Adipocyte (in vitro differentiated cells): Measurements from ENCODE around the gene DENND1A.

Experiments used
- DNase-seq: peaks from one replicate; pipeline ENCODE4 v3.0.0-alpha.2; 2015; ENCODE audit warnings: low read depth
- H3K27me3 ChIP-seq: replicated peaks from 2 replicates; pipeline ENCODE4 v1.7.0; 2013; ENCODE audit warnings: mild to moderate bottlenecking, low read length, moderate library complexity; ENCODE audit not compliant: control insufficient read depth, insufficient read depth
- H3K36me3 ChIP-seq: 2 replicates; pipeline ENCODE4 v1.7.0; 2013; ENCODE audit warnings: low read length, mild to moderate bottlenecking, moderate library complexity; ENCODE audit not compliant: control insufficient read depth, insufficient read depth, severe bottlenecking
- H3K4me1 ChIP-seq: 2 replicates; pipeline ENCODE4 v1.7.0; 2013; ENCODE audit warnings: mild to moderate bottlenecking, low read length, moderate library complexity; ENCODE audit not compliant: control insufficient read depth, insufficient read depth
- H3K4me3 ChIP-seq: 2 replicates; pipeline ENCODE4 v1.7.0; 2013; ENCODE audit warnings: mild to moderate bottlenecking, low read length, moderate library complexity
- H3K9ac ChIP-seq: 2 replicates; pipeline ENCODE4 v1.7.0; 2013; ENCODE audit warnings: mild to moderate bottlenecking, low read length, moderate library complexity
- H3K9me3 ChIP-seq: 2 replicates; pipeline ENCODE4 v1.7.0; 2013; ENCODE audit warnings: mild to moderate bottlenecking, low read length, moderate library complexity; ENCODE audit not compliant: control insufficient read depth

The DENND1A gene

DNA sequence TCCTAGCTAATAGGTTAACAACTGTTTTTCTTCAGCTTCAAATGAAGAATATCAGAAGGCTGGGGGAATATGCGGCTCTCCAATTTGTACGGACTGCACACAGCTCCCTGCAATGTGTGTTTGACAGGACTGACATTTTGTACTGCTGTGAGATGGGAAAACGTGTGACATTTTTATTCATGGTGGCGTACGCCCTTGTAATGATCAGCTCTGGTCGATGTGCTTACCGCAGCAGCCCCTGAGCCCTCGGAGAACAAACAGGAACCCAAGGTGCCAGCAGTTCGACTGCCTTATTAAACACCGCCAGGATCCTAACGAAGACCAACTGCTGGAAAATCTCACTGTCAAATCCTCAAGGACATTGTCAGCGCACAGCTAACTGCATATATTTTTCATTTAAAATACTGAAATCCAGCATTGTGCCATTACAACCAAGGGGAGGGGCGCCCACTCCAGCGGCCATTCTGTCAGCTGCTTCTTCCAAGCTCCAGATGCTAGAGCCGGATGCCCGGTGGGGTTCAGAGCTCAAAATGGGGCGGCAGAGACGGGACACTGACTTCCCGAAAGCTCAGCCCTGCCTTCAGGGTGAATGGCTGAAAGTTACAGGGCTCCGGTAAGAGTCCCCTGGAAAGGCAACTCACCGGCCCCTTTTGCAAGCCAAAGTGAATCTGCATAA is 507.2 kb downstream of the DENND1A start:
- H3K4me1 ChIP-seq = no peaks in the 10 kb centered on the region
- no peak for DNase-seq
- no peaks in the 10 kb centered on the region for H3K27me3 ChIP-seq
- peaks cover 18% of the 10 kb centered on the region for H3K36me3 ChIP-seq
- no peak overlapping the region for H3K9ac ChIP-seq
- H3K9me3 ChIP-seq = no peaks in the 10 kb centered on the region
- H3K4me3 ChIP-seq = no peak overlapping the region

DNA sequence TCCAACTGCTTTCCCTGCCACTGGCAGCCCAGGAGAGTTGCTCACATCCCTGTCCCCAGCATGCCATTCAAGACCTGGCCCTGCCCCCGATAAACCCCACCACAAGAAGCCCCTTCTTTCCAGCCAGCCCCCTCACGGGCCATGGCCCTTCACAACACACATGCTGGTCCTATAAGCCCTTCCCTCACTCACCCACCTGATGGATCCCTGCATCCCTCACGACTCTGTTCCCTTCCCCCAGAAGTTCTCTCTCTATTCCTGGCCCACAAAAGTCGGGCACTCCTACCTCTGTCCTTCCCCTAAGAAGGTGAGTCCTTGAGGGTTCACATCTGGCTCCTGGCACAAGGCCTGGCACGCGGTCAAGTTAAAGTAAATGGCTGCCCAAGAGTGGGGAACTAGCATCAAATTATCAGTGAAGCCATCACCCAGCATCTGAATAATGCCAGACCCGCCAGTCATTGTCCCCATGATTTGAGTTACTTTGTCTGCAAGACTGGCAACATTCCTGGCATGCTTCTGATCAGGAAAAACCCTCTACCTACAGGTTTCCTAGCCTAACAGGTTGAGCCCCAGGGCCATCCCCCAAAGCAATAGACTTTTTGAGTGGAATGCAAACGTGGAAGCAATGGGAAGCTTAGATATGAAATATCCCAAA is 508.0 kb downstream of the DENND1A start:
- no peaks in the 10 kb centered on the region for H3K27me3 ChIP-seq
- no peaks in the 10 kb centered on the region for H3K4me1 ChIP-seq
- no peak for DNase-seq
- no peaks in the 10 kb centered on the region for H3K9me3 ChIP-seq
- no peak overlapping the region for H3K4me3 ChIP-seq
- H3K9ac ChIP-seq = no peak overlapping the region
- H3K36me3 ChIP-seq = peaks cover 13% of the 10 kb centered on the region

DNA sequence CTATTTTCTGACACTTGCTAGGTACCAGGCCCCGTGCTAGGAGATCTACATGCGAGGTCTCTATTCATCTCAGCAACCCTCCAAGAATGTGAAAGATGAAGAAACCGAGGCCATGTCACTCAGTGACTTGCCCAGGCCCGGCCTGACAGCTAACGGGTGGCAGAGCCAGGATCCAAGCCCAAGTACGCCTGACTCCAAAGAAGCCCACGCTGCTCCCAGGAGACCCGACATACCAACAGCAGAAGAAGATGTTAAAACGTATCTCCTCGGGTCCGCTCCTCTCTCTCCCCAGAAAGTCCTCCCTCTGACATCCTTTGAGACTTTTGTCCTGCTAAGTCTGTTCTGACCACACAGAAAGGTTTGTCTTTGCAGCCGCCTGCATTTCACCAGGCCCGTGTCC is 508.7 kb downstream of the DENND1A start:
- no peak for DNase-seq
- Histone ChIP-seq H3K9ac (no peak overlapping the region), H3K36me3 (peaks cover 7% of the 10 kb centered on the region), H3K4me3 (no peak overlapping the region), H3K4me1 (no peaks in the 10 kb centered on the region), H3K27me3 (no peaks in the 10 kb centered on the region), H3K9me3 (no peaks in the 10 kb centered on the region)

DNA sequence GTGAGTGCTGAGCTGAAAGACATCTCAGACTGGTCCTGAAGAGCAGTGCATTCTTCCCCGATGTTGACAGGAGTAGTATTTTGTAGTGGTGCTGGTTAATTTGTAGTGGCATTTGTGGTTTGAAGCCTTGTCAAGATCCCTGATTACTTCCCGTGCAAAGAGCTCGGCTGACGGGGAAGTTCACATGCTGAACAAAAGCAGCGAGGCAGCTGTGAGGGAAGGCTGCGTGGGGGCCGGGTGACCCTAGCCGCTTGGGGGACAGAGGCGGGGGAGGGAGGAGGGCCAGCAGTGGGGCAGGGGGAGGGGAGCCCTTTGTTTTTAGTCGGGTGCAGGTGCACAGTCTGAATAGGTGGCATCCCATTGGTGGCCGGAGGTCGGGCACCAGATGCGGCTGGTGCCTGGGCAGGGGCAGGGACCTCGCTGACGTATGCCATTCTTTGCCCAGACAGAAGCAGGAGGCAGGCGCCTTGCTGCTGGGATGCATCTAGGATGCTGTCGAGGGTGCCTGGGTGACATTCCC is 509.3 kb downstream of the DENND1A start:
- DNase-seq = no peak
- Histone ChIP-seq H3K27me3 (no peaks in the 10 kb centered on the region), H3K4me1 (no peaks in the 10 kb centered on the region), H3K9me3 (no peaks in the 10 kb centered on the region), H3K9ac (no peak overlapping the region), H3K4me3 (no peak overlapping the region), H3K36me3 (peaks cover 7% of the 10 kb centered on the region)

DNA sequence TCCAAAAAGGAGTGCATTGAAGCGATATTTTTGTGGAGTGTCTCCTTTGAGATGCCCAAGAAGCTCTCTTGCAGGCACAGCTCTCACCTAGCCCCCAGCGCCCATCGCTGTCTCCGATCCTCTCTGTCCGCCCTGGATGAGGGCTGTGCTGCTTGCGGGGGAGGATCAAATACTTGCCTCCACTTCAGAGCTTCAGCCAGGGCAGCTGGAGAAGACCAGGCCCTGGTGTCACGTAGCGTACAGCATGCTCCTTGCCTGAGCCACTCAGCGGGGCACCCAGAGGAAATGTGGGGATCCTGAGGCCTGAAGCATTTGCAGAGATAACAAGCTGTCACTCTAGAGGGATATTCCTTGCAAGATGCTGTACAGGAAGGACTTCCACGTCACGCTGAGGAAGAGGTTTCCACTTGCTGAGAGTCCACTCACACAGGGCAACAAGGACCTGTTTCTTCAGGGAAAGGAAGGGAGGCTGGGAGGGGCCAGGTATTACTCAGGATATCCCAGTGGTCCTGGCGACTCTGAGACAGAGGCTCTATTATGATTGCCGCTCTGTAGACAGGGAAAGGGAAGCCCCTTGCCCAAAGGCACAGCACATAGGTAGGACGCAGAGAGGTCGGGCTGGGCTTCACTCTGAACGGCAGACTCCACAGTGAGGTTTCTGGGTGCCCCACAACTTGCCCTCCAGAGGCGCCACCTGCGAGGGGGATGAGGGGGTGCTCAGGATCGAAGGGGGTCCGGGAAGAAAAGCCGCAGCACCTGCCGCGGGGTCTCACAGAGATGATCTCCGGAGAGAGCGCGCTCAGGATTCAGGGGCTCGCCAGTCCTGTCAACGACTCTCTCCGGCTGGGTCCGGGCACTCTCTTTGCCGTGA is 510.0 kb downstream of the DENND1A start:
- no peak overlapping the region for H3K9ac ChIP-seq

DNA sequence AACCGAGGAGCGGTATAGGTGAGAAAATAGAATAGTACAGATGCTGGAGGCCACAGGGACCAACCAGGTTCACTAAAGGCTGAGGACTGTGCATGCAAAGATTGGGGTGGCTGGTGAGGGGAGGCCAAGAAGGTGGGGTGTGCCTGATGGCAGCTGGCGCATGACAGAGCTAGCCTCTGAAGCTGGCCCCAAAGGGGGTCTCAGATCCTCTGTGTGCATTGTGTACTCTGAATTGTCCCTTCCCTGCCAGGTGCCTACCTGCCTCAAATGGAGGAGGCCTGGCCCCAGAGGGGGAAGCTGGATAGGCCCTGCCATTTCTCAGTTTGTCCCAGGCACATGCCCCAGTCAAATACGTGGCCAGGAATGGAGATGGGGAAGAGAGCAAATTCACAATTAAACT is 510.8 kb downstream of the DENND1A start:
- H3K9ac ChIP-seq = no peak overlapping the region
- DNase-seq = no peak
- no peaks in the 10 kb centered on the region for H3K4me1 ChIP-seq
- no peaks in the 10 kb centered on the region for H3K27me3 ChIP-seq
- no peaks in the 10 kb centered on the region for H3K9me3 ChIP-seq
- H3K4me3 ChIP-seq = no peak overlapping the region
- H3K36me3 ChIP-seq = peaks cover 7% of the 10 kb centered on the region

More for the DNA sequence above, 510.0 kb downstream of the DENND1A start:
- no peak overlapping the region for H3K4me3 ChIP-seq
- H3K4me1 ChIP-seq = no peaks in the 10 kb centered on the region
- H3K9me3 ChIP-seq = no peaks in the 10 kb centered on the region
- DNase-seq = no peak
- peaks cover 7% of the 10 kb centered on the region for H3K36me3 ChIP-seq
- H3K27me3 ChIP-seq = no peaks in the 10 kb centered on the region

DNA sequence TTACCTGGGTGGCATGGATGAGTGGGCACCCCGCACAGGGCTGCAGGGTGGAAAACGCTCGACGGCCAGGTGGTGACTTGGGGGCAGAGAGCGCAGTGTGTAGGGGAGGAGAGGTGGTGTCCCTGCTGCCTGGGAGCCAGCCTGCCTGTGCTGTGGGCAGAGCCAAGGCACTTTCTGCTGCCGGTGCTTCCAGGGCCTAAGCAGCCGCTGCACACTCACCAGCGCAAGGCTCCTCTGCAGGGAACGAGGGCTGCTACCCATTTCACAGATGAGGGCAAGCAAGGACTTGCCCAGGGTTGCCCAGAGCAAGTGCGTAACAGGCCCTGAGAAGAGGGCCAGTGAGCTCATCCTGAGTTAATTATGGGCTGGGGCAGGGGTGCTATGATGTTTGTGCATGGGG is 511.4 kb downstream of the DENND1A start:
- Histone ChIP-seq H3K4me3 (no peak overlapping the region), H3K4me1 (no peaks in the 10 kb centered on the region)

DNA sequence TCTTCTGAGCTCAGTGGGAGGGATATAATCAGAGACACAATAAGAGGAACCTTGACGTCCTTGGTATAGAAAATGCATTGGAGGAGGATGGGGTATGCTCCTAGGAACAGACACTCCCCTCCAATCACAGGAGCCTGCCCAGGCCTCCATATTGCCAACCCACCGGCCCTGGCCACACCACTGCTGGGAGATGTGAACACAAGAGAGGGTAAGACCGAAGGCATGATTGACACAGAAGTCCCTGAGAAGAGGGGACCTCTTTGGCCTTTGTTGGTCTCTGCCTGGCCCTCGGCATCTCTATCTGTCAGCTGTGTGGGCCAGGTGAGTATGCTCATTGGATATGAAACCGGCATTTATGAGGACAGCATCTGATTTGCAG is 511.9 kb downstream of the DENND1A start:
- no peak for DNase-seq
- no peaks in the 10 kb centered on the region for H3K27me3 ChIP-seq

More for the DNA sequence above, 511.4 kb downstream of the DENND1A start:
- Histone ChIP-seq H3K27me3 (no peaks in the 10 kb centered on the region), H3K9me3 (no peaks in the 10 kb centered on the region), H3K9ac (no peak overlapping the region), H3K36me3 (peaks cover 7% of the 10 kb centered on the region)
- no peak for DNase-seq

DNA sequence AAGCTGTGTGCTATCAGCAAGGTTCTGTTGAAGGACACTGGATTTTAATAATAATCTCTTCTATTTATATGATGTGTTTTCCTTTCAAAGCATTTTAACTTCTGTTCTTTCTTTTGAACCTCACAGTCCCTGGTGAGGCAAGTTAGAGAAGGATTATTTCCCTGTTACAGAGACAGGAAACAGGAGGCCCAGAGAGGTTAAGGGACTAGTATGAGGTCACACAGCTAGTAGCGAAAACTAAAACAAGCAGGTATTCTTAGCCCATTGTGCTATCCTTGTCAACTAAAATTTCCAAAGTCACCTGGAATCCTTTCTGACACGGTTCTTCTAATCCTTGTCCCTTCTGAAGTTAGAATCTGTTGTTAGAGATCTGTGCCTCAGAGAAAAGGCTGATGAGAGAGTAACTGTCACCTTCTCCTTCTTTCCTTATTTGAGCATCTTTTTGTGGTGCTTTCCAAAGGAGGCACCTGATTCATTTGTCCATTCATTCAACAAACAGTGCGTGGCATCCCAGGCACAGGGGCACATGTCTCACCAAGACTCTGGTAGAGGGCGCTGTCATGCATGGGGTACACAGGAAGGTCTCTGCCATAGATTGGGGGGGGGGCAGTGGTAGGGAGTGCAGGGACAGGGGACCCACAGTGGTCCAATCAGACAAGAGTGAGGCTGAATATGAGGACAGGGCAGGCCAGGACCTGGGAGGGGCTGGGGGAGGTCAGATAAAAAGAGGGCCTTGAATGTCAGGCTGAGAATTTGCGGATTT is 512.5 kb downstream of the DENND1A start:
- Histone ChIP-seq H3K9ac (no peak overlapping the region), H3K4me1 (no peaks in the 10 kb centered on the region), H3K4me3 (no peak overlapping the region), H3K36me3 (peaks cover 7% of the 10 kb centered on the region), H3K9me3 (no peaks in the 10 kb centered on the region), H3K27me3 (no peaks in the 10 kb centered on the region)
- DNase-seq = no peak

More for the DNA sequence above, 511.9 kb downstream of the DENND1A start:
- H3K4me3 ChIP-seq = no peak overlapping the region
- H3K4me1 ChIP-seq = no peaks in the 10 kb centered on the region
- H3K9ac ChIP-seq = no peak overlapping the region
- H3K9me3 ChIP-seq = no peaks in the 10 kb centered on the region
- peaks cover 7% of the 10 kb centered on the region for H3K36me3 ChIP-seq

DNA sequence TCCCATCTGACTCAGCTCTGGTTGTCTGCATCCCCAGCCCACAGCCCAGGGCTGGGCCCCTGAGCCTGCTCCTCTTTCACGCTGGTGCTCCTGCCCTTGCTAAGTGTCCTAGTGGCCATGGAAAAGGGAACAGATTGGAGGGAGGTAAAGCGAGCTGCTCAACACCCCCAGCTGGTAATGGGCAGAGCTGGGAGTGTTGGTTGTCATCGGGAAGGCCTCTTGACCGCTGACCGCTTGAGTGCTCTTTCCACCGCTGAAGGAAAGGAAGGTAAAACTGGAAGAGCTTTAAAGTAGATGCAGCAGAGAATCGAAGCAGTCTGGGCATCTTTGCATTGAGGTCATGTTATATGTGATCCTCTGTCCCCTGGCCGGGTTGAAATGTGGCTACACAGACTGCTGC is 513.8 kb downstream of the DENND1A start:
- Histone ChIP-seq H3K9ac (no peak overlapping the region), H3K27me3 (no peaks in the 10 kb centered on the region), H3K9me3 (no peaks in the 10 kb centered on the region), H3K4me3 (no peak overlapping the region), H3K4me1 (no peaks in the 10 kb centered on the region), H3K36me3 (peaks cover 7% of the 10 kb centered on the region)
- no peak for DNase-seq
